ENCODE measurements around the gene ATP7B.

The ATP7B gene

GRCh38 chr13:51950722-51951121 lies 60.5 kb downstream of the ATP7B start:
- TF ChIP-seq CTCF (conservative IDR thresholded peaks at IDR 0.05; ENCODE audit: low read length), result no peak
- DNase-seq (ENCODE audit: low read depth), result no peak
- no peak overlapping the region for H3K4me3 ChIP-seq (ENCODE audit: low read length)

- no peak overlapping the region for H3K4me3 ChIP-seq (ENCODE audit: low read length)
- no peak for DNase-seq (ENCODE audit: low read depth)
- TF ChIP-seq CTCF (conservative IDR thresholded peaks at IDR 0.05; ENCODE audit: low read length), result no peak
Measured at GRCh38 chr13:51946163-51946669, 65.0 kb downstream of the ATP7B start.

GRCh38 chr13:51945149-51945548 lies 66.1 kb downstream of the ATP7B start:
- DNase-seq (ENCODE audit: low read depth), result no peak
- no peak for TF ChIP-seq CTCF (conservative IDR thresholded peaks at IDR 0.05; ENCODE audit: low read length)
- H3K4me3 ChIP-seq (ENCODE audit: low read length), result no peak overlapping the region

GRCh38 chr13:51944428-51944827 lies 66.8 kb downstream of the ATP7B start:
- no peak for DNase-seq (ENCODE audit: low read depth)
- no peak for TF ChIP-seq CTCF (conservative IDR thresholded peaks at IDR 0.05; ENCODE audit: low read length)
- no peak overlapping the region for H3K4me3 ChIP-seq (ENCODE audit: low read length)

GRCh38 chr13:51943721-51944120 lies 67.5 kb downstream of the ATP7B start:
- H3K4me3 ChIP-seq (ENCODE audit: low read length), result no peak overlapping the region
- DNase-seq (ENCODE audit: low read depth), result no peak
- TF ChIP-seq CTCF (conservative IDR thresholded peaks at IDR 0.05; ENCODE audit: low read length), result no peak

- no peak overlapping the region for H3K4me3 ChIP-seq (ENCODE audit: low read length)
- TF ChIP-seq CTCF (conservative IDR thresholded peaks at IDR 0.05; ENCODE audit: low read length), result no peak
- DNase-seq (ENCODE audit: low read depth), result no peak
Measured at GRCh38 chr13:51942189-51942588, 69.1 kb downstream of the ATP7B start.

GRCh38 chr13:51938454-51938853 lies 72.8 kb downstream of the ATP7B start:
- no peak overlapping the region for H3K4me3 ChIP-seq (ENCODE audit: low read length)
- TF ChIP-seq CTCF (conservative IDR thresholded peaks at IDR 0.05; ENCODE audit: low read length), result no peak
- DNase-seq (ENCODE audit: low read depth), result no peak

Measured in AG10803 (cell line).